ENCODE measurements around the gene MCM8.

The MCM8 gene

DNA sequence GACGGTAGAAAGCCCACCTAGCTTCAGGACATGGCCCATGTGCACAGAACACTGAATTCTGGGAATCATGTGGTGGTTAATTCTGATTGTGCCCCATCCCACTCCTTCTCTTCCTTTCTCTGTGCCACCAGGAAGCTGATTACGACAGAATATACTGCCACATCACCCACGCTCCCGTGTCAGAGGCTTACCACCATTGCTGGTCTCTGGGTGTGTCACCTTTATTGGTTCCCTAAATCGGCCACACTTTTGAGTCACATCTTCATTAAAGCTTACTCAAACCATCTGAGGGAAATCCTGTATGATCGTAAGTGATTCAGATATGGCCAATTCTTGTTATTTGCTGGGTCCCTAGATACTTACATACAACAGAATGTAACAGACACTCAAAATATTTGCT lies 3.2 kb upstream of the MCM8 start:
- TF ChIP-seq, protein P1, sequence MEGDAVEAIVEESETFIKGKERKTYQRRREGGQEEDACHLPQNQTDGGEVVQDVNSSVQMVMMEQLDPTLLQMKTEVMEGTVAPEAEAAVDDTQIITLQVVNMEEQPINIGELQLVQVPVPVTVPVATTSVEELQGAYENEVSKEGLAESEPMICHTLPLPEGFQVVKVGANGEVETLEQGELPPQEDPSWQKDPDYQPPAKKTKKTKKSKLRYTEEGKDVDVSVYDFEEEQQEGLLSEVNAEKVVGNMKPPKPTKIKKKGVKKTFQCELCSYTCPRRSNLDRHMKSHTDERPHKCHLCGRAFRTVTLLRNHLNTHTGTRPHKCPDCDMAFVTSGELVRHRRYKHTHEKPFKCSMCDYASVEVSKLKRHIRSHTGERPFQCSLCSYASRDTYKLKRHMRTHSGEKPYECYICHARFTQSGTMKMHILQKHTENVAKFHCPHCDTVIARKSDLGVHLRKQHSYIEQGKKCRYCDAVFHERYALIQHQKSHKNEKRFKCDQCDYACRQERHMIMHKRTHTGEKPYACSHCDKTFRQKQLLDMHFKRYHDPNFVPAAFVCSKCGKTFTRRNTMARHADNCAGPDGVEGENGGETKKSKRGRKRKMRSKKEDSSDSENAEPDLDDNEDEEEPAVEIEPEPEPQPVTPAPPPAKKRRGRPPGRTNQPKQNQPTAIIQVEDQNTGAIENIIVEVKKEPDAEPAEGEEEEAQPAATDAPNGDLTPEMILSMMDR (IDR thresholded peaks at IDR 0.05; ENCODE audit: low read depth, low read length): no peak
- no peak for DNase-seq (ENCODE audit: extremely low read depth, low read depth)

DNA sequence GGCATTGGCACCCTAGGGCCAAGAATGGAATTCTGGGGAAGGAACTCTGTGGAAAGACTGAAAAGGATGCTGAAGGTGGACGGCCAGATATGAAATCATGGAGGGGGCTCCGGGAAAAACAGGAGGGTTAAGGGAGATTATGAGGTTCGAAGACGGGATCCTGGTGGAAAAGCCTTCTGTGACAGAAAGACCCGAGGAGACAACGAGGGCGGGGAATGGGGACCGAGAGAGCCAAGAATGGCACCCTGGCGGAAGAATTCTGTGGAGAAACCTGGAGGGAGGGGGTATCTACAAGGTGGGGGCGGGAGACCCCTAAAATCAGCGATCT lies 545 bp upstream of the MCM8 start:
- no peak for DNase-seq (ENCODE audit: extremely low read depth, low read depth)
- TF ChIP-seq, protein P1 (IDR thresholded peaks at IDR 0.05; ENCODE audit: low read depth, low read length): no peak

DNA sequence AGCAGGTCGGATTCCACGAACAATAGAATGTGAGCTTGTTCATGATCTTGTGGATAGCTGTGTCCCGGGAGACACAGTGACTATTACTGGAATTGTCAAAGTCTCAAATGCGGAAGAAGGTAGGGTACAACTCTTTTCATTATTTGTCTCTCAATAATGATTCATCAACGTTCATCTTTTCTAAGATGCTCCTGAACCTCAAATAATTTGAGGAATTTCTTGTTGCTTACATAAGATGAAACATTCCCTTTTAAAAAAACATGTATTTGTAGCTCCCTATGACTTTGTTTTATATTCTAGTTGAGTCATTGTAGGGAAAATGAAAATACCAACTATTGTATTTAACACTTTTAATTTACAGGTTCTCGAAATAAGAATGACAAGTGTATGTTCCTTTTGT lies 17.0 kb downstream of the MCM8 start:
- TF ChIP-seq, protein P1 (IDR thresholded peaks at IDR 0.05; ENCODE audit: low read depth, low read length): no peak
- DNase-seq (ENCODE audit: extremely low read depth, low read depth): no peak

DNA sequence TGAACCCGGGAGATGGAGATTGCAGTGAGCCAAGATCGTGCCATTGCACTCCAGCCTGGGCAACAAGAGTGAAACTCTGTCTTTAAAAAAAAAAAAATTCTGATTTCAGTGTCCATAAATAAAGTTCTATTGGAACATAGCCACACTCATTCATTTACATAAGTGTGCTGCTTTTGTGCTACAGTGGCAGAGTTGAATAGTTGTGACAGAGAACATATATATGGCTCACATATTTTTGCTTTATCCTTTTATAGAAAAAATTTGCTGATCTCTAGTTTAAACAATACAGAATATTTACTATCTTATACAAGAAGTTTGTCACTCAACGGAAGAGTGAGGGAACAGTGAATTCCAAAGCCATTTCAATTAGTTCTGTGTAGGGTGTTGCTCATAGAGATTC lies 18.0 kb downstream of the MCM8 start:
- DNase-seq (ENCODE audit: extremely low read depth, low read depth): no peak

DNA sequence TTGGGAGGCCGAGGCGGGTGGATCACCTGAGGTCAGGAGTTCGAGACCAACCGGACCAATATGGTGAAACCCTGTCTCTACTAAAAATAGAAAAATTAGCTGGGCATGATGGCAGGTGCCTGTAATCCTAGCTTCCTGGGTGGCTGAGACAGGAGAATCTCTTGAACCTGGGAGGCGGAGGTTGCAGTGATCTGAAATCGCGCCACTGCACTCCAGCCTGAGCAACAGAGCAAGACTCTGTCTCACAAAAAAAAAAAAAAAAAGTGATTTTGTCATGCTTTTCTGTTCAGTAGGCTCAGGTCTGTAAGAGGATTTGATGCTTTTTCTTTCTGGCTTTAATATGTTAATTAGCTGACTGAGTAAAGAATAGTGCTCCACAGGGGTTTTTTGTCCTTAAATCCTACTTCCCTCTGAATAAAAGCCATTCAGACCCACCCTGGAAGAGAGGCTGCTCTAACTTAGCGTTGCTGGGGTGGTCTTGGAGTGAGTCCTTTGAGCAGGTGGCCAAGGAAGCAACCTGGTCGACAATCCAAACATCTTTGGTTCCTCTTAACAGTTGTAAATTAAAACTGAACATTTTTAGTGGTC lies 19.0 kb downstream of the MCM8 start:
- DNase-seq (ENCODE audit: extremely low read depth, low read depth): no peak

More for the DNA sequence above, 18.0 kb downstream of the MCM8 start:
- TF ChIP-seq, protein P1 (IDR thresholded peaks at IDR 0.05; ENCODE audit: low read depth, low read length): no peak

DNA sequence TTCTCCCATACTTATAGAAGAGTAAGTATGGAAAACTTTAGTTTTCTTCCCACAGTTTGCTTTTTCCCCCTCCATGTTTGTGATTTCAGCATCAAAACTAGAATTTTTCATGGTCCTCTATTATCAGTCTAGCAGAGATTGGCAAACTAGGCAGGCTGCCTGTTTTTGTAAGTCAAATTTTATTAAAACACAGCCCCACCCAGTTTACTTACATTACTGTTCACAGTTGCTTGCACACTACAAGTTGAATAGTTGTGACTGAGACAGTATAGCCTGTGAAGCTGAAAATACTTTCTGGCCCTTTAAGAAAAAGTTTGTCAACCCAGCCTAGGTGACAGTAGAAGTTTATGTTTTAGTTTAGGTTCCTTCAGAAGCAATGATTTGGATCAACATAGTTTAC lies 19.5 kb downstream of the MCM8 start:
- TF ChIP-seq, protein P1 (IDR thresholded peaks at IDR 0.05; ENCODE audit: low read depth, low read length): no peak
- DNase-seq (ENCODE audit: extremely low read depth, low read depth): no peak

More for the DNA sequence above, 19.0 kb downstream of the MCM8 start:
- TF ChIP-seq, protein P1 (IDR thresholded peaks at IDR 0.05; ENCODE audit: low read depth, low read length): no peak

DNA sequence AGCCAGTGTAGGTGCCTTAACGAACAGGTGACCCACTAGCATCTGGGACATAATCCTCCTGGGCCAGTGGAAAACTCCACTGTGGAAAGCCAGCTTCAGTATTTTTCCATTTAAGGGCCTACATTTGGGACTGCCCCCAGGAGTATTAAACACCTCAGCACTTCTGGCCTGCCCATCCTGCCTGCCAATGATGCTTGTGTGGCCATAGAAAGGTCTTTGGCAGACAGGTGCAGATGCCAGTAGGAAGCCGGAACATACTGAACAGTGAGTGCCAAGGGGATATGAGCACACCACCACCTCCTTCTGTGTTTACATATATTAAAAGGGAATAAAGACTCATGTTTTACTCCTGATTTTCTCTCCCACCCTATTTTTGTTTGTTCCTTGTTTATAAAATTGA lies 19.9 kb downstream of the MCM8 start:
- no peak for DNase-seq (ENCODE audit: extremely low read depth, low read depth)
- TF ChIP-seq, protein P1 (IDR thresholded peaks at IDR 0.05; ENCODE audit: low read depth, low read length): no peak
